CD4-positive, CD25-positive, alpha-beta regulatory T cell (primary cell): Measurements from ENCODE around the gene SMG1. TPM values are rescaled to one million over a fixed set of nuclear protein-coding genes. Genes with fewer than 3 reads are reported as not detected.

ENCODE experiments used
- ATAC-seq, 2 donors: fragments of 150-1000 bp; cut with Tn5 transposase; one replicate each; pipeline ENCODE4 v1.10.0; 2021; ENCODE audit warnings: low read depth in 2 of 2, moderate number of reproducible peaks in 2 of 2, moderate library complexity in 1 of 2
- DNase-seq, 3 donors: peaks; one replicate each; pipeline versions ENCODE4 v3.0.0 to v3.0.0-alpha.2; 2012 to 2022; ENCODE audit warnings: mixed read lengths in 1 of 3
- H3K27ac ChIP-seq: one replicate; pipeline ENCODE4 v1.7.0; 2013; ENCODE audit warnings: mild to moderate bottlenecking, low read length; ENCODE audit not compliant: insufficient read depth, poor library complexity, severe bottlenecking
- H3K27me3 ChIP-seq: one replicate; pipeline ENCODE4 v1.7.0; 2013; ENCODE audit warnings: low read length; ENCODE audit not compliant: control insufficient read depth, insufficient read depth
- H3K36me3 ChIP-seq: one replicate; pipeline ENCODE4 v1.7.0; 2013; ENCODE audit warnings: mild to moderate bottlenecking, low read length, moderate library complexity; ENCODE audit not compliant: control insufficient read depth, insufficient read depth
- H3K4me1 ChIP-seq: 2 replicates; pipeline ENCODE4 v1.7.0; 2013; ENCODE audit warnings: mild to moderate bottlenecking, low read length; ENCODE audit not compliant: insufficient read depth, control insufficient read depth, poor library complexity, severe bottlenecking
- H3K4me3 ChIP-seq: one replicate; pipeline ENCODE4 v1.7.0; 2013; ENCODE audit warnings: low read depth, mild to moderate bottlenecking, low read length, moderate library complexity
- H3K9me3 ChIP-seq, 2 experiments: 1 replicate in 1 of 2; 2 replicates in 1 of 2; pipeline ENCODE4 v1.7.0; 2013; ENCODE audit warnings: low read length in 2 of 2, mild to moderate bottlenecking in 1 of 2, moderate library complexity in 1 of 2; ENCODE audit not compliant: control insufficient read depth in 2 of 2
- H3K27ac Mint-ChIP-seq, 3 donors: one replicate each; pipeline ENCODE4 v1.8.0; 2020 to 2022; ENCODE audit warnings: mild to moderate bottlenecking in 3 of 3, mixed read lengths in 3 of 3, moderate library complexity in 2 of 3
- H3K27me3 Mint-ChIP-seq: one replicate; pipeline ENCODE4 v1.8.0; 2022; ENCODE audit warnings: mild to moderate bottlenecking, mixed read lengths
- H3K36me3 Mint-ChIP-seq: one replicate; pipeline ENCODE4 v1.8.0; 2020; ENCODE audit warnings: mixed read lengths
- H3K4me1 Mint-ChIP-seq, 4 donors: one replicate each; pipeline ENCODE4 v1.8.0; 2020 to 2022; ENCODE audit warnings: mixed read lengths in 4 of 4, mild to moderate bottlenecking in 1 of 4
- H3K4me3 Mint-ChIP-seq, 4 donors: one replicate each; pipeline ENCODE4 v1.8.0; 2020 to 2022; ENCODE audit warnings: mild to moderate bottlenecking in 4 of 4, mixed read lengths in 4 of 4, moderate library complexity in 3 of 4
- H3K9me3 Mint-ChIP-seq, 7 donors: one replicate each; pipeline ENCODE4 v1.8.0; 2020 to 2022; ENCODE audit warnings: mixed read lengths in 7 of 7, mild to moderate bottlenecking in 3 of 7, moderate library complexity in 2 of 7
- polyA plus RNA-seq, 4 donors: library from polyadenylated mRNA; unstranded; fragments of 300-500 nt; fragmentation: Illumina TruSeq; gene quantifications; one replicate each; pipeline ENCODE4 v1.2.3, GENCODE V29; 2021
- total RNA-seq: library from RNA; stranded (reverse); gene quantifications from one replicate; pipeline ENCODE4 v1.2.3, GENCODE V29; 2022

SMG1 gene
- total and polyA plus RNA-seq, 5 donors from 2014 or later: 9.2 to 200 (median 11.8) TPM

GRCh38 chr16:18832006-18832405, 94.2 kb downstream of the SMG1 start:
- H3K9me3 Mint-ChIP-seq: no peaks in the 10 kb centered on the region
- no peak for ATAC-seq
- Histone ChIP-seq H3K27ac (no peak overlapping the region), H3K36me3 (peaks cover 92% of the 10 kb centered on the region), H3K27me3 (no peaks in the 10 kb centered on the region), H3K4me1 (no peaks in the 10 kb centered on the region), H3K9me3 (no peaks in the 10 kb centered on the region), H3K4me3 (no peak overlapping the region)
- H3K27ac Mint-ChIP-seq: no peak overlapping the region
- DNase-seq: no peak
- peaks cover 47% of the 10 kb centered on the region for H3K36me3 Mint-ChIP-seq
- no peaks in the 10 kb centered on the region for H3K27me3 Mint-ChIP-seq
- H3K4me3 Mint-ChIP-seq: no peak overlapping the region
- peaks cover 0 to 2% (median 0%) of the 10 kb centered on the region in 4 donors for H3K4me1 Mint-ChIP-seq

GRCh38 chr16:18829251-18829650, 97.0 kb downstream of the SMG1 start:
- DNase-seq (no peak), ATAC-seq (no peak)
- no peak overlapping the region for H3K27ac Mint-ChIP-seq
- H3K36me3 Mint-ChIP-seq: peaks cover 30% of the 10 kb centered on the region
- no peaks in the 10 kb centered on the region for H3K4me1 Mint-ChIP-seq
- H3K4me1 ChIP-seq: no peaks in the 10 kb centered on the region
- H3K27me3 ChIP-seq: no peaks in the 10 kb centered on the region
- peaks cover 67% of the 10 kb centered on the region for H3K36me3 ChIP-seq
- H3K27ac ChIP-seq: no peak overlapping the region
- no peak overlapping the region for H3K4me3 ChIP-seq
- H3K9me3 ChIP-seq: no peaks in the 10 kb centered on the region
- H3K27me3 Mint-ChIP-seq: no peaks in the 10 kb centered on the region
- no peak overlapping the region for H3K4me3 Mint-ChIP-seq
- H3K9me3 Mint-ChIP-seq: no peaks in the 10 kb centered on the region

- H3K4me1 ChIP-seq: no peaks in the 10 kb centered on the region
- Mint-ChIP-seq H3K27me3 (no peaks in the 10 kb centered on the region), H3K9me3 (no peaks in the 10 kb centered on the region), H3K4me1 (no peaks in the 10 kb centered on the region), H3K27ac (no peak overlapping the region), H3K36me3 (peaks cover 23% of the 10 kb centered on the region), H3K4me3 (no peak overlapping the region)
- ATAC-seq (no peak), DNase-seq (no peak)
- no peak overlapping the region for H3K4me3 ChIP-seq
- H3K27ac ChIP-seq: no peak overlapping the region
- H3K27me3 ChIP-seq: no peaks in the 10 kb centered on the region
- H3K9me3 ChIP-seq: no peaks in the 10 kb centered on the region
- peaks cover 54% of the 10 kb centered on the region for H3K36me3 ChIP-seq
These were observed 98.3 kb downstream of the SMG1 start for GRCh38 chr16:18827890-18828289.

GRCh38 chr16:18816286-18816685, 109.9 kb downstream of the SMG1 start:
- H3K4me1 ChIP-seq: peaks cover 5% of the 10 kb centered on the region
- H3K27me3 Mint-ChIP-seq: no peaks in the 10 kb centered on the region
- H3K9me3 Mint-ChIP-seq: peaks cover 0 to 2% (median 0%) of the 10 kb centered on the region in 7 donors
- no peak overlapping the region for H3K4me3 Mint-ChIP-seq
- peaks cover 63% of the 10 kb centered on the region for H3K36me3 ChIP-seq
- no peak overlapping the region for H3K27ac Mint-ChIP-seq
- no peaks in the 10 kb centered on the region for H3K9me3 ChIP-seq
- DNase-seq (no peak), ATAC-seq (no peak)
- H3K4me1 Mint-ChIP-seq: peaks cover 6 to 15% (median 10%) of the 10 kb centered on the region in 4 donors
- H3K27ac ChIP-seq: no peak overlapping the region
- peaks cover 43% of the 10 kb centered on the region for H3K36me3 Mint-ChIP-seq
- H3K4me3 ChIP-seq: no peak overlapping the region
- no peaks in the 10 kb centered on the region for H3K27me3 ChIP-seq

GRCh38 chr16:18811925-18812324, 114.3 kb downstream of the SMG1 start:
- H3K9me3 Mint-ChIP-seq: peaks cover 0 to 2% (median 0%) of the 10 kb centered on the region in 7 donors
- Histone ChIP-seq H3K36me3 (peaks cover 73% of the 10 kb centered on the region), H3K27me3 (no peaks in the 10 kb centered on the region), H3K4me3 (no peak overlapping the region), H3K9me3 (no peaks in the 10 kb centered on the region), H3K27ac (no peak overlapping the region), H3K4me1 (no peaks in the 10 kb centered on the region)
- no peak for ATAC-seq
- H3K4me1 Mint-ChIP-seq: peaks cover 0 to 5% (median 0%) of the 10 kb centered on the region in 4 donors
- no peak overlapping the region for H3K4me3 Mint-ChIP-seq
- H3K27me3 Mint-ChIP-seq: no peaks in the 10 kb centered on the region
- peaks cover 53% of the 10 kb centered on the region for H3K36me3 Mint-ChIP-seq
- no peak for DNase-seq
- no peak overlapping the region for H3K27ac Mint-ChIP-seq

- Histone ChIP-seq H3K4me1 (peaks cover 9% of the 10 kb centered on the region), H3K27me3 (no peaks in the 10 kb centered on the region), H3K27ac (no peak overlapping the region), H3K36me3 (peaks cover 48% of the 10 kb centered on the region), H3K9me3 (no peaks in the 10 kb centered on the region), H3K4me3 (no peak overlapping the region)
- Mint-ChIP-seq H3K4me1 (peaks cover 6 to 18% (median 9%) of the 10 kb centered on the region in 4 donors), H3K27me3 (no peaks in the 10 kb centered on the region), H3K4me3 (no peak overlapping the region), H3K36me3 (peaks cover 46% of the 10 kb centered on the region), H3K27ac (peak overlapping the region in 1 of 3 donors; percentile 26), H3K9me3 (peaks cover 0 to 2% (median 0%) of the 10 kb centered on the region in 7 donors)
- DNase-seq: no peak
- ATAC-seq: no peak
These were observed 117.0 kb downstream of the SMG1 start for GRCh38 chr16:18809165-18809564.

GRCh38 chr16:18805257-18805773, 120.9 kb downstream of the SMG1 start:
- Mint-ChIP-seq H3K4me1 (peaks cover 22 to 40% (median 34%) of the 10 kb centered on the region in 4 donors), H3K4me3 (peak overlapping the region in 1 of 4 donors; percentile 27), H3K27me3 (no peaks in the 10 kb centered on the region), H3K9me3 (no peaks in the 10 kb centered on the region), H3K36me3 (peaks cover 27% of the 10 kb centered on the region), H3K27ac (peak overlapping the region in 2 of 3 donors; percentile 88 to 93)
- Histone ChIP-seq H3K27me3 (no peaks in the 10 kb centered on the region), H3K4me1 (peaks cover 41% of the 10 kb centered on the region), H3K36me3 (peaks cover 22% of the 10 kb centered on the region), H3K9me3 (no peaks in the 10 kb centered on the region), H3K27ac (peak overlapping the region; percentile 64), H3K4me3 (no peak overlapping the region)
- DNase-seq (no peak), ATAC-seq (no peak)

GRCh38 chr16:18804540-18804939, 121.7 kb downstream of the SMG1 start:
- Histone ChIP-seq H3K36me3 (peaks cover 14% of the 10 kb centered on the region), H3K9me3 (no peaks in the 10 kb centered on the region), H3K4me1 (peaks cover 49% of the 10 kb centered on the region), H3K4me3 (peak overlapping the region; percentile 70), H3K27me3 (no peaks in the 10 kb centered on the region), H3K27ac (peak overlapping the region; percentile 64)
- DNase-seq (no peak), ATAC-seq (no peak)
- Mint-ChIP-seq H3K27me3 (no peaks in the 10 kb centered on the region), H3K4me1 (peaks cover 30 to 48% (median 39%) of the 10 kb centered on the region in 4 donors), H3K4me3 (peak overlapping the region; percentile 72 to 99 (median 74)), H3K9me3 (no peaks in the 10 kb centered on the region), H3K36me3 (peaks cover 20% of the 10 kb centered on the region), H3K27ac (peak overlapping the region; percentile 73 to 93 (median 88))
